ENCODE data around the gene MACO1.

MACO1 gene

DNA sequence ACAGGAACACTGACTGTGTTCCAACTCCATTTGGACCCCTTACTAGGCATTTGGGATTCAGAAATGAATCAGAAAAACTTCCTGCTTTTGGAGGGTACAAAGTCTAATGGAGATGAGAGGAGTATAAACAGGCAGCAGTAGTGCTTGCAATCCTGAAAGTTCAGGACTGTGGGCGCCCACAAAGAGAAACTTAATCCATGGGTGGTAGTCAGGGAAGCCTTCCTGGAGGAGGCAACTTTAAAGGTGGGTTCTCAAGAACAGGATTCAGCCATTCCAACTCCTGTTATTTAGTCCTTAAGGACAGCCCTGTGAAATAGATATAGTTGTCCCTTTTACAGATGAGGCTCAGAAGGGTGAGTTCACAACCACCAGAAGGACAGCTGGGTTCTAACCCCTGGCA, 110.7 kb downstream of the MACO1 start:
- no peak for DNase-seq (ENCODE audit: low spot score)
- in situ Hi-C loops (cut with MboI; ENCODE audit: low pct_unique_long_range_greater_than_20kb, low sequenced_read_pairs, unreplicated experiment): no loop called here
- TF ChIP-seq, protein P1, sequence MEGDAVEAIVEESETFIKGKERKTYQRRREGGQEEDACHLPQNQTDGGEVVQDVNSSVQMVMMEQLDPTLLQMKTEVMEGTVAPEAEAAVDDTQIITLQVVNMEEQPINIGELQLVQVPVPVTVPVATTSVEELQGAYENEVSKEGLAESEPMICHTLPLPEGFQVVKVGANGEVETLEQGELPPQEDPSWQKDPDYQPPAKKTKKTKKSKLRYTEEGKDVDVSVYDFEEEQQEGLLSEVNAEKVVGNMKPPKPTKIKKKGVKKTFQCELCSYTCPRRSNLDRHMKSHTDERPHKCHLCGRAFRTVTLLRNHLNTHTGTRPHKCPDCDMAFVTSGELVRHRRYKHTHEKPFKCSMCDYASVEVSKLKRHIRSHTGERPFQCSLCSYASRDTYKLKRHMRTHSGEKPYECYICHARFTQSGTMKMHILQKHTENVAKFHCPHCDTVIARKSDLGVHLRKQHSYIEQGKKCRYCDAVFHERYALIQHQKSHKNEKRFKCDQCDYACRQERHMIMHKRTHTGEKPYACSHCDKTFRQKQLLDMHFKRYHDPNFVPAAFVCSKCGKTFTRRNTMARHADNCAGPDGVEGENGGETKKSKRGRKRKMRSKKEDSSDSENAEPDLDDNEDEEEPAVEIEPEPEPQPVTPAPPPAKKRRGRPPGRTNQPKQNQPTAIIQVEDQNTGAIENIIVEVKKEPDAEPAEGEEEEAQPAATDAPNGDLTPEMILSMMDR (IDR thresholded peaks at IDR 0.05; ENCODE audit: extremely low read depth, insufficient read depth, missing control alignments): no peak

DNA sequence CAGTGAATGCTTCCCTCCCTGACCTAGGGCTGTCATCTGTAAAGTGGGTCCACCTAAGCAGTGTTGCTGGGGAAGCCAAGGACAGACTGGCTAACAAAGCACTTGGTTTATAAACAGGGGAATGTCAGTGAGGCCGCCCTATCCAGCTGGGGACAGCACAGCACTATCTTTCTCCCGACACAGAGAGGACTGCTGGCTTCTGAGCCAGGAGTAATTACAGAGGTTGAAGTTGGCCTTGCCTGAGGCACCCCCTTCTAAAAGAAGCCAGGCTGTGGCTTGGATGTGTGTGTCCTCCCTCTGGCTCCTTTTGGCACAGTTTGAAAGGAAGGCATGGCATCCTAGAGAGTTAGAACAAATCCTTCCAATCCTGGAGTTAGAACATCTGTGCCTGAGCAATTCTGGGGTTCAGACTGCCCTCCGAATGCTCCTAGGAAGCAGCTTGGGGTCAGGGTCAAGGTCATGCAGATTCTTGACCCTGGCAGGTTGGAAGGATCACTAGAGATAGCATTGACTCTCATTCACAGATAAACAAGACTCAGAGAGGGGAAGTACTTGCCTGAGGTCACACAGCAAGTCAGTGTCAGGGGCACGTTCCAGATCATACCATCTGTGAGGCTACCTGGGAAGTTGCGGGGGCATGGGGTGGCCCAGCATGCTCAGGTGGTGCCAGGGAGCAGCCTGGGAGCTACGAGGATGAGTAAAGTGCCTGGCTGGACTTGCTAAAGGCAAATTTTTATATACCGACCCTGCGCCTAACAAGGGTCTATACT, 111.4 kb downstream of the MACO1 start:
- TF ChIP-seq, protein P1 (IDR thresholded peaks at IDR 0.05; ENCODE audit: extremely low read depth, insufficient read depth, missing control alignments): no peak
- no peak for DNase-seq (ENCODE audit: low spot score)
- in situ Hi-C loops (cut with MboI; ENCODE audit: low pct_unique_long_range_greater_than_20kb, low sequenced_read_pairs, unreplicated experiment): no loop called here

DNA sequence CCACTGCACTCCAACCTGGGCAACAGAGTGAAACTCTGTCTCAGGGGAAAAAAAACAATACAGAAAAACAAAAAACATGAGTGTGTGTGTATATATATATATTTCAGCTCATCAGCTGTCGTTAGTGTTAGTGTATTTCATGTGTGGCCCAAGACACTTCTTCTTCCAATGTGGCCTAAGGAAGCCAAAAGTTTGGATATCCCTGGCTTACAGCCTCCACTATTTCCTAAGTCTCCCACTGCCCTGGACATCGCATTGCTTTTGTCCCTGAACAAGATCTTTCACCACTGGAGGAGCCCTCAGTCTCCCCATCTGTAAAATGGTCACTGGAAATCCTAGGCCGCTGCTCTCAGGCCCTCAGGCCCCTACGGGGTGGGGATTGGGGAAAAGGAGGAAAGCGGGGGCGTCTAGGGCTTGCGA, 112.3 kb downstream of the MACO1 start:
- in situ Hi-C loops (cut with MboI; ENCODE audit: low pct_unique_long_range_greater_than_20kb, low sequenced_read_pairs, unreplicated experiment): no loop called here
- TF ChIP-seq, protein P1 (IDR thresholded peaks at IDR 0.05; ENCODE audit: extremely low read depth, insufficient read depth, missing control alignments): no peak
- no peak for DNase-seq (ENCODE audit: low spot score)

DNA sequence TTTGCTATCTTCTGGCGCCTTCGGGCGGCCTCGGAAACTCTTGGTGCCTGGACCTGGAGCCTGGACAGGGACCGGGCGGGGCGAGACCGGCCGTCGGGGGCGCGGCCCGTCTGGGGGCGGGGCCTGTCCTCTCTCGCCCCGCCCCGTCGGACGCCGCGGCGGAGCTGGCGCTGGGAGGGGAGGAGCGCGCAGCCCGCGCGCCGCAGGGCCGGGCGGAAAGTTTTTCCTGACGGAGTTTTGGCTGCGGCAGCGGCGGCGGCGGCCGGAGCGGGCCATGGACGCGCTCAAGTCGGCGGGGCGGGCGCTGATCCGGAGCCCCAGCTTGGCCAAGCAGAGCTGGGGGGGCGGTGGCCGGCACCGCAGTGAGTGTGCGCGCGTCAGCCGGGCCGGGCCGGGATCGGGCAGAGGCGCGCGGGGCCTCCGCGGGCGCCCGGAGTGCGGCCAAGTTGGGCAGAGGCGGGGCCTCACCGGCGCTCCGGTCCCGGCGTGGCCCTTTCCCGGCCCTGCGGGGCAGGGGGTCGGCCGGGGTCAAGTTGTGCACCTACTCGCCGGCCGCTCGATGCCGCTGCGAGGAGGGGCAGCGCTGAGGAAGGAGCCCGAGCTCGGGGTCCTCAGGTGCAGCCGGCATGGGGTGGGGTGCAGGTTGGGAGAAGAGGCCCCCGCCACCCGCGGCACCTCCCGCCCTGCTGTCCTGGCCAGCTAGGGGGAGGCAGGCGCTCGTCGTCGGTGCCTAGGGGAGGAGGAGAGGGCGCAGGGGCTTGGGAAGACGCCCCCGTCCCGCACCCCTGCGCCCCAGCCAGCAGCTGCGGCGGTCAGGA, 112.9 kb downstream of the MACO1 start, which contains the start of gene LDLRAP1:
Gene LDLRAP1, plus strand, starts transcription at position 182 of the 818 bp plus-strand sequence. Its CDS starts 93 bp downstream, at position 275.
- DNase-seq (ENCODE audit: low spot score): peak; percentile 93
- TF ChIP-seq, protein P1 (IDR thresholded peaks at IDR 0.05; ENCODE audit: extremely low read depth, insufficient read depth, missing control alignments): no peak
- in situ Hi-C loops (cut with MboI; ENCODE audit: low pct_unique_long_range_greater_than_20kb, low sequenced_read_pairs, unreplicated experiment): no loop called here

DNA sequence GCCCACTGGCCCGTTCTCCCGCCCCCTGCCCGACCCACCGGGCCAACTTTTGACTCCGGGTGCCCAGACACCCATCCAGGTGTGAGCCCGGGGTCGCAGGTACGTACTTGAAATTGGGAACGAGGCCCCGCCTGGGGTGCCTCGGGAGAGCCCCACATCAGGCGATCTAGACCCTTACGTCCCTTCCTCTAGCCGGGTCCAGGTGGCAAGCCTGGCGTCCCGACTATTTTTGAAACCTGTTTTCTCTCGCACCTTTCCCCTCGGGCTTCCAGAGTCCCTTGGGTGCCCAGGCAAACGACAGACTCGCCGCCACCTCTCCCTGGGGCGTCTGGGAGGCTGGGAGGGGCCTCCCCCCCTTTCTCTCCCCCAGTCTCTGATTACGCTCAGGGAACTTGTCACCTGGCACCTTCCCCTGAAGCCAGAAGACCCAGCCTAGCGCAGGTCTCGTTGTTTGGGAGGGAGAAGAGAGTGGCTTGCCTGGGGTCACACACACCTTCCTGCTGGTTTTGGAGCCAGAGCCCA, 113.6 kb downstream of the MACO1 start:
- in situ Hi-C loops (cut with MboI; ENCODE audit: low pct_unique_long_range_greater_than_20kb, low sequenced_read_pairs, unreplicated experiment): no loop called here
- DNase-seq (ENCODE audit: low spot score): no peak
- TF ChIP-seq, protein P1 (IDR thresholded peaks at IDR 0.05; ENCODE audit: extremely low read depth, insufficient read depth, missing control alignments): no peak

DNA sequence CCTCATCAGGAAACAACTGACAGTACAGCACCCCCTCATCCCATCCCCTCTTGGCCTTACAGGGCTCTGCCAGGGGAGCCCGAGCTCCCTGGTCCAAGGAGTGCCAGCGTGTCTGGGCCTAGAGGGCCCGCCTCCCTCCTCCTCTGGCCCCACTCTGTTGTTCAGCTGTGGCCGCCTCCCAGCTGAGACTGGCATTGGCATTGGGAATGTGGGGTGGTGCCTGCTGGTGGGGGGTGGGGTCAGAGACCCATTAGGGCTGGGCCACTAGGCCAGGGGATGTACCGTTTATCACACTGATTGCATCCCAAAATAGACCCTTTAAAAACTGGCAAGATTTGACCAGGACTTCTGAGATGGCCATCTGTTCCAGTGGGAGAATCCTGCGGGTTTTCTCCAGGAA, 114.1 kb downstream of the MACO1 start:
- no peak for DNase-seq (ENCODE audit: low spot score)
- TF ChIP-seq, protein P1 (IDR thresholded peaks at IDR 0.05; ENCODE audit: extremely low read depth, insufficient read depth, missing control alignments): no peak
- in situ Hi-C loops (cut with MboI; ENCODE audit: low pct_unique_long_range_greater_than_20kb, low sequenced_read_pairs, unreplicated experiment): no loop called here

Measured in GM13977 (cell line).